ENCODE results near the gene LCE5A.

GRCh38 chr1:152546704-152547103 lies 36.1 kb downstream of the LCE5A start:
- no peak for TF ChIP-seq CTCF (IDR thresholded peaks at IDR 0.05)
- TF ChIP-seq ZFX (IDR thresholded peaks at IDR 0.05; ENCODE audit: borderline replicate concordance) = no peak
